Adrenal gland (tissue), 12 donors: Measurements from ENCODE around the gene PTPRD. TPM values are rescaled to one million over a fixed set of nuclear protein-coding genes. Genes with fewer than 3 reads are reported as not detected.

ENCODE experiments used
- DNase-seq, 7 donors: peaks; one replicate each; pipeline ENCODE4 v3.0.0-alpha.2; 2019 to 2020
- H3K27ac ChIP-seq, 5 donors: fragments of 200-600 bp; sonication (generic) in 4 of 5; 1 replicate in 3 of 5; 2 replicates in 2 of 5; pipeline versions ENCODE4 v1.5.1 to v1.8.0; 2016 to 2020; ENCODE audit warnings: mild to moderate bottlenecking in 1 of 5
- H3K27me3 ChIP-seq: fragments of 200-600 bp; 2 replicates; pipeline ENCODE4 v1.8.0; 2021
- H3K36me3 ChIP-seq, 2 donors: fragments of 200-600 bp; replicated peaks in 1 of 2; 1 replicate in 1 of 2; 2 replicates in 1 of 2; pipeline versions ENCODE4 v1.5.1 to v1.8.0; 2018 to 2022
- H3K4me1 ChIP-seq, 2 donors: fragments of 200-600 bp; replicated peaks in 1 of 2; 1 replicate in 1 of 2; 2 replicates in 1 of 2; pipeline versions ENCODE4 v1.5.1 to v1.8.0; 2018 to 2021
- H3K4me3 ChIP-seq, 4 donors: fragments of 200-600 bp; sonication (generic) in 3 of 4; one replicate each; pipeline ENCODE4 v1.5.1; 2016 to 2018
- H3K9me3 ChIP-seq, 3 donors: fragments of 200-600 bp; sonication (generic) in 1 of 3; replicated peaks in 1 of 3; 1 replicate in 2 of 3; 2 replicates in 1 of 3; pipeline versions ENCODE4 v1.5.1 to v1.8.0; 2016 to 2021
- POLR2A ChIP-seq, 2 donors: fragments of 450-650 bp; IDR thresholded peaks; one replicate each; pipeline ENCODE4 v1.6.1; 2017; ENCODE audit warnings: antibody characterized with exemption in 2 of 2, mild to moderate bottlenecking in 2 of 2, moderate library complexity in 1 of 2
- WGBS, 4 donors: extraction: QIAGEN DNeasy Blood & Tissue Kit in 2 of 4; methylation state at CpG; one replicate each; pipeline versions ENCODE4 v1.1.5 to v1.1.7; 2013 to 2017; 5-methylcytosine and 5-hydroxymethylcytosine counted together
- intact Hi-C, 2 donors: fragments of 100-400 bp; cut with DNase I; formaldehyde crosslinking; loops; one replicate each; pipeline versions ENCODE4 v1.14.1 to v1.15.0; 2022 to 2023
- polyA plus RNA-seq, 3 donors: library from polyadenylated mRNA; stranded (reverse); fragments of 200-250 nt in 2 of 3; fragments of 350-450 nt in 1 of 3; fragmentation: Illumina TruSeq in 1 of 3; extraction: RNeasy Lipid Tissue Mini Kit (QIAGEN cat#74804) in 1 of 3; gene quantifications; one replicate each; pipeline ENCODE4 v1.2.3, GENCODE V29; 2013 to 2014
- total RNA-seq, 9 donors: library from RNA; depleted of rRNA in 4 of 9; stranded (reverse); fragments of >200 nt in 4 of 9; fragments of 120-200 nt in 1 of 9; fragmentation: NEBNext Ultra II Directional in 1 of 9; extraction: Animal tissue kit (Norgen Biotek cat#: 25700) in 1 of 9; gene quantifications; one replicate each; pipeline versions ENCODE4 v1.1.0 to v1.2.4, GENCODE V29; 2013 to 2023
- TF ChIP-seq, protein P1 (sequence below), 6 experiments: fragments of 450-650 bp in 4 of 6; fragments of 200-600 bp in 2 of 6; sonication (generic) in 1 of 6; IDR thresholded peaks; 1 replicate in 5 of 6; 2 replicates in 1 of 6; pipeline versions ENCODE4 v1.5.1 to v1.8.0; 2016 to 2021; ENCODE audit warnings: antibody characterized with exemption in 6 of 6, mild to moderate bottlenecking in 2 of 6, moderate library complexity in 1 of 6
- donor health status: healthy with polysubstance abuse.
- donor health status: Bipolar disorder and iron deficiency.
- donor health status: DM: yes; HTN: yes; CAD: no.
- donor health status: DM: no; HTN: no; CAD: no.
- donor health status: DM: no; HTN: no; CAD: no.
- donor health status: DM: yes; HTN: yes; CAD: no.

Gene PTPRD
- total and polyA plus RNA-seq, 12 donors: 0.61 to 71.2 (median 4.5) TPM

DNA sequence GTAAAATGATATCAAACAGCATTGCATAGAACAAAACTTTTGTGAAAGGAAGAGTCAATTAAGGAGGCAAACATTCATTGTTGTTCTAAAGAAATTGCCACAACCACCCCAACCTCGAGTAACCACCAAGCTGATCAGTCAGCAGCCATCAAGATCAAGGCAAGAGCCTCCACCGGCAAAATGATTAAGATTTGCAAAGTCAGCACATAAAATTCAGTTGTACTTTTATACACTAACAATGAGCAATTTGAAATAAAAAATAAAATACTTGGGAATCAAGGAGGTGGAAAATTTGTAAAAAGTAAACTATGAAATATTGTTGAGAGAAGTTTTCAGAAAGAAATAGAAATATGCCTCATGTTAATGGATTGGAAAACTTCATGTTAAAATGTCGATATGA, 1118.5 kb downstream of the PTPRD start:
- TF ChIP-seq, protein P1, sequence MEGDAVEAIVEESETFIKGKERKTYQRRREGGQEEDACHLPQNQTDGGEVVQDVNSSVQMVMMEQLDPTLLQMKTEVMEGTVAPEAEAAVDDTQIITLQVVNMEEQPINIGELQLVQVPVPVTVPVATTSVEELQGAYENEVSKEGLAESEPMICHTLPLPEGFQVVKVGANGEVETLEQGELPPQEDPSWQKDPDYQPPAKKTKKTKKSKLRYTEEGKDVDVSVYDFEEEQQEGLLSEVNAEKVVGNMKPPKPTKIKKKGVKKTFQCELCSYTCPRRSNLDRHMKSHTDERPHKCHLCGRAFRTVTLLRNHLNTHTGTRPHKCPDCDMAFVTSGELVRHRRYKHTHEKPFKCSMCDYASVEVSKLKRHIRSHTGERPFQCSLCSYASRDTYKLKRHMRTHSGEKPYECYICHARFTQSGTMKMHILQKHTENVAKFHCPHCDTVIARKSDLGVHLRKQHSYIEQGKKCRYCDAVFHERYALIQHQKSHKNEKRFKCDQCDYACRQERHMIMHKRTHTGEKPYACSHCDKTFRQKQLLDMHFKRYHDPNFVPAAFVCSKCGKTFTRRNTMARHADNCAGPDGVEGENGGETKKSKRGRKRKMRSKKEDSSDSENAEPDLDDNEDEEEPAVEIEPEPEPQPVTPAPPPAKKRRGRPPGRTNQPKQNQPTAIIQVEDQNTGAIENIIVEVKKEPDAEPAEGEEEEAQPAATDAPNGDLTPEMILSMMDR (IDR thresholded peaks at IDR 0.05): no peak
- Histone ChIP-seq H3K36me3 (no peaks in the 10 kb centered on the region), H3K4me1 (no peaks in the 10 kb centered on the region), H3K27me3 (no peaks in the 10 kb centered on the region), H3K9me3 (no peaks in the 10 kb centered on the region), H3K4me3 (no peak overlapping the region), H3K27ac (no peak overlapping the region)
- WGBS, 4 donors: 55 to 79% (median 61%) methylated on average over 3 of the region's 3 CpGs
- no peak for DNase-seq
- intact Hi-C loops: no loop called here

DNA sequence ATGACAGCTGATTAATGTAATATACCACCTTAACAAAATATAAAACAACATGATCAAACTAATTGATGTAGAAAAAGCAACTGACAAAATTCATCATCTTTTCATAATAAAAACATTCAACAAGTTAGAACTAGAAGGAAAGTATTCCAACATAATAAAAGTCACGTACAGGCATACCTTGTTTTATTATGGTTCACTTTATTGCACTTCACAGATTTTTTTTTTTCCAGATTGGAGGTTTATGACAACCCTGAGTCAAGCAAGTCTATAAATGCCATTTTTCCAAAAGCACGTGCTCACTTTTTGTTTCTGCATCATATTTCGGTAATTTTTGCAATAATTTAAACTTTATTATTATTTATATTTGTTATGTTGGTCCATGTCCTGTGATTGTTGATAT, 1120.3 kb downstream of the PTPRD start:
- no peak overlapping the region for H3K4me3 ChIP-seq
- 73 to 84% (median 80%) methylated on average over 3 of the region's 3 CpGs for WGBS, 4 donors
- no peaks in the 10 kb centered on the region for H3K4me1 ChIP-seq
- no peaks in the 10 kb centered on the region for H3K9me3 ChIP-seq
- no peak for TF ChIP-seq POLR2A (IDR thresholded peaks at IDR 0.05)
- TF ChIP-seq, protein P1 (IDR thresholded peaks at IDR 0.05): no peak
- no peak overlapping the region for H3K27ac ChIP-seq
- intact Hi-C loops: no loop called here
- H3K36me3 ChIP-seq: no peaks in the 10 kb centered on the region
- no peaks in the 10 kb centered on the region for H3K27me3 ChIP-seq
- no peak for DNase-seq

DNA sequence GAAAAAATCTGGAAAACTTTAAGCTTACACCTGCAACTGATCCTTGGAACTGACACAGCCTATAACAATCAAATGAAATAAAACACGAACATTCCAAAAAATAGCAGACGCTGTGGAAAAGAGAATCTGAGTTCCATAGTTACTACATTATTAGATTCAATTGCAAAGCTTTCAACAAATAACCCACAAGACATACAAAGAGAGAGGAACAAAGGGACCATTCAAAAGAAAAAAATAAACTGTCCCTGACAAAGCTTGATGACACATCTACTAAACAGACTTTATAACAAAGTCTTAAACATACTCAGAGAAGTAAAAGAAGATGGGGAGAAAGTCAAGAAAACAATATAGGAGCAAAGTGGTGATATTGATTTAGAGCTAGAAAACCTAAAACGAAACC, 1123.6 kb downstream of the PTPRD start:
- Histone ChIP-seq H3K36me3 (no peaks in the 10 kb centered on the region), H3K9me3 (no peaks in the 10 kb centered on the region), H3K4me1 (no peaks in the 10 kb centered on the region), H3K4me3 (no peak overlapping the region), H3K27me3 (no peaks in the 10 kb centered on the region), H3K27ac (no peak overlapping the region)
- intact Hi-C loops: no loop called here
- TF ChIP-seq, protein P1 (IDR thresholded peaks at IDR 0.05): no peak
- TF ChIP-seq POLR2A (IDR thresholded peaks at IDR 0.05): no peak
- WGBS, 4 donors: 58 to 77% (median 65%) methylated on average over 3 of the region's 3 CpGs
- no peak for DNase-seq

DNA sequence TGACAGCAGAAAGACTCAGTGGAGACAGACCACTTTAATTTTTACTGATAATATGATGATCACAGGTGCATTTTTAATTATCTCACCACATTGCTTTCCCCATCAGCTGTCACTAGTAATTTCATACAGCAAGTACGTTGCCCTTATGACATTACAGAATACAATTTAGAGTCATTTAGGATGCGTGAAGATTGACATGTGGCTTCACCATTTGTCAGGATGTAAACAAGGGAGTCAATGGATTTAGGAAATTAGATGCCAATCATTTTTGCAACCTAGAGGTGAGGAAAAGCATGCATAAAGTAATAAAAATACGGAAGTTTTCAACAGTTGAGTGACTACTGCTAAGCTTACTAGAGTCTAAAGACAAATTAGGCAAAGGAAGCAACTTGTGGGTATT, 1129.6 kb downstream of the PTPRD start:
- Histone ChIP-seq H3K9me3 (no peaks in the 10 kb centered on the region), H3K4me3 (no peak overlapping the region), H3K4me1 (no peaks in the 10 kb centered on the region), H3K36me3 (no peaks in the 10 kb centered on the region), H3K27ac (no peak overlapping the region), H3K27me3 (no peaks in the 10 kb centered on the region)
- no peak for DNase-seq
- intact Hi-C loops: no loop called here
- TF ChIP-seq POLR2A (IDR thresholded peaks at IDR 0.05): no peak
- TF ChIP-seq, protein P1 (IDR thresholded peaks at IDR 0.05): no peak
- 51 to 64% (median 64%) methylated on average over 3 of the region's 3 CpGs for WGBS, 4 donors
